HepG2 (cell line): ENCODE data around the gene TDP2. TPM values are rescaled to one million over a fixed set of nuclear protein-coding genes. Genes with fewer than 3 reads are reported as not detected.

ENCODE experiments used
- ADNP ChIP-seq: sonication (generic); formaldehyde crosslinking; IDR thresholded peaks from 2 replicates; pipeline ENCODE4 v1.4.0; 2020; ENCODE audit warnings: missing genetic modification reagents
- BCL6 ChIP-seq: IDR thresholded peaks from 2 replicates; pipeline ENCODE4 v1.6.1; 2016; ENCODE audit warnings: missing genetic modification reagents, missing compliant biosample characterization
- CBFB ChIP-seq: sonication (generic); formaldehyde crosslinking; IDR thresholded peaks from 2 replicates; pipeline ENCODE4 v1.4.0; 2020; ENCODE audit warnings: missing genetic modification reagents
- FOXM1 ChIP-seq: sonication (generic); formaldehyde crosslinking; IDR thresholded peaks from 2 replicates; pipeline ENCODE4 v1.5.0; 2020; ENCODE audit warnings: missing genetic modification reagents
- SMARCC2 ChIP-seq: fragments of 450-650 bp; IDR thresholded peaks from 2 replicates; pipeline ENCODE4 v1.6.1; 2017; ENCODE audit warnings: antibody characterized with exemption, mild to moderate bottlenecking
- ZFP36L1 ChIP-seq: sonication (generic); formaldehyde crosslinking; IDR thresholded peaks from 2 replicates; pipeline ENCODE4 v1.8.0; 2022; ENCODE audit warnings: mild to moderate bottlenecking, missing genetic modification reagents, moderate library complexity
- polyA plus RNA-seq, 8 experiments: library from polyadenylated mRNA; depleted of rRNA in 3 of 8; stranded (reverse) in 7 of 8; unstranded in 1 of 8; fragments of >200 nt; fragmentation: Illumina TruSeq in 4 of 8; extraction: Trizol in 4 of 8; gene quantifications; 2 replicates each; pipeline versions ENCODE4 v1.2.1 to v1.2.3, GENCODE V29; 2011 to 2016; ENCODE audit warnings: low read depth in 4 of 8, missing spikeins in 1 of 8, mixed read lengths in 1 of 8; ENCODE audit not compliant: insufficient read depth in 1 of 8
- total RNA-seq, 5 experiments: library from RNA; depleted of rRNA; stranded (reverse); fragments of >200 nt; fragmentation: Illumina TruSeq; extraction: Trizol; gene quantifications; 2 replicates each; pipeline ENCODE4 v1.2.3, GENCODE V29; 2016; ENCODE audit warnings: low read depth in 1 of 5
- TF ChIP-seq, protein P1 (sequence below): sonication (generic); formaldehyde crosslinking; IDR thresholded peaks from 2 replicates; pipeline ENCODE4 v1.8.1; 2023; ENCODE audit warnings: mild to moderate bottlenecking, missing genetic modification reagents
- TF ChIP-seq, protein P2 (sequence below): sonication (generic); formaldehyde crosslinking; IDR thresholded peaks from 2 replicates; pipeline ENCODE4 v1.8.0; 2022; ENCODE audit warnings: mild to moderate bottlenecking, missing genetic modification reagents, moderate library complexity
- TF ChIP-seq, protein P3 (sequence below): sonication (generic); formaldehyde crosslinking; IDR thresholded peaks from 2 replicates; pipeline ENCODE4 v1.5.0; 2020; ENCODE audit warnings: mild to moderate bottlenecking, missing genetic modification reagents
- TF ChIP-seq, protein P4 (sequence below): sonication (generic); formaldehyde crosslinking; IDR thresholded peaks from one replicate; pipeline ENCODE4 v1.5.1; 2020; ENCODE audit warnings: mild to moderate bottlenecking, missing genetic modification reagents; ENCODE audit errors: not compliant biosample characterization
- TF ChIP-seq, protein P5 (sequence below): sonication (generic); formaldehyde crosslinking; IDR thresholded peaks from 2 replicates; pipeline ENCODE4 v1.5.0; 2020; ENCODE audit warnings: mild to moderate bottlenecking, missing genetic modification reagents

The TDP2 gene
- total and polyA plus RNA-seq, 2 of the 13 experiments (the other 11 are each of a cell fraction or from before 2014, with no cell fraction given): 30.5 to 42.6 TPM

DNA sequence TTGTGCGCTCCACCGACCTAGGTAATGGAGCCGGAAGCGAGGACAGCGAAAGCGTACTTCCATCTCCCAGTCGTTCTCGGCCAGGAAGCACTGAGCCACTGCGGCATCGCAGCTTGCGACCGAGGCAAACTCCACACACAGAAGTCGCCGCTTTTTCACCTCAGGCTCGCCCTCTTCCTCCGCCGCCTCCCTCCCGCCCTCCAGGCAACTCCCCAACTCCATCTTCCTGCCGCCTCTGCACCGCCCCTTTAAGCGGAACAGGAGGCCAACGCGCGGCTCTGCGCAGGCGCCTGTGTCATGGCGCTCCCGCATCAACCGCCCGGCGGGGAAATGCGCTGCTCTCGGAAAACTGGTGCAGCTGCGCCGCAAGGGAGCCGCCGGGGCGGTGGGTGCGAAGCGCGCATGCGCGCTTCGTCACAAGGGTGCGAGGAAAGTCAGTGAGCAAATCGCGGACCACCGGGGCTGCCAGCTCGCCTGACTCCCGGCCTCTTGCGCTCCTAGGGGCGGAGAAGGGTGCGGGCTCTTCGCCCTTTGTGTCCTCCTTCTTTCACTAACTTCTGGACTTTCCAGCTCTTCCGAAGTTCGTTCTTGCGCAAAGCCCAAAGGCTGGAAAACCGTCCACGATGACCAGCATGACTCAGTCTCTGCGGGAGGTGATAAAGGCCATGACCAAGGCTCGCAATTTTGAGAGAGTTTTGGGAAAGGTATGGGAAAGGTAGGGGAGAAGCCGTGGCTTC is at the start of gene TDP2, which contains the start of gene ACOT13 (continued):
- TF ChIP-seq, protein P1, sequence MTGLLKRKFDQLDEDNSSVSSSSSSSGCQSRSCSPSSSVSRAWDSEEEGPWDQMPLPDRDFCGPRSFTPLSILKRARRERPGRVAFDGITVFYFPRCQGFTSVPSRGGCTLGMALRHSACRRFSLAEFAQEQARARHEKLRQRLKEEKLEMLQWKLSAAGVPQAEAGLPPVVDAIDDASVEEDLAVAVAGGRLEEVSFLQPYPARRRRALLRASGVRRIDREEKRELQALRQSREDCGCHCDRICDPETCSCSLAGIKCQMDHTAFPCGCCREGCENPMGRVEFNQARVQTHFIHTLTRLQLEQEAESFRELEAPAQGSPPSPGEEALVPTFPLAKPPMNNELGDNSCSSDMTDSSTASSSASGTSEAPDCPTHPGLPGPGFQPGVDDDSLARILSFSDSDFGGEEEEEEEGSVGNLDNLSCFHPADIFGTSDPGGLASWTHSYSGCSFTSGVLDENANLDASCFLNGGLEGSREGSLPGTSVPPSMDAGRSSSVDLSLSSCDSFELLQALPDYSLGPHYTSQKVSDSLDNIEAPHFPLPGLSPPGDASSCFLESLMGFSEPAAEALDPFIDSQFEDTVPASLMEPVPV (CRISPR knock-in tag): peak; percentile 81
- TF ChIP-seq, protein P2, sequence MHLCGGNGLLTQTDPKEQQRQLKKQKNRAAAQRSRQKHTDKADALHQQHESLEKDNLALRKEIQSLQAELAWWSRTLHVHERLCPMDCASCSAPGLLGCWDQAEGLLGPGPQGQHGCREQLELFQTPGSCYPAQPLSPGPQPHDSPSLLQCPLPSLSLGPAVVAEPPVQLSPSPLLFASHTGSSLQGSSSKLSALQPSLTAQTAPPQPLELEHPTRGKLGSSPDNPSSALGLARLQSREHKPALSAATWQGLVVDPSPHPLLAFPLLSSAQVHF: peak; percentile 38; the same call in 1 of the 2 replicates
- TF ChIP-seq, protein P3, sequence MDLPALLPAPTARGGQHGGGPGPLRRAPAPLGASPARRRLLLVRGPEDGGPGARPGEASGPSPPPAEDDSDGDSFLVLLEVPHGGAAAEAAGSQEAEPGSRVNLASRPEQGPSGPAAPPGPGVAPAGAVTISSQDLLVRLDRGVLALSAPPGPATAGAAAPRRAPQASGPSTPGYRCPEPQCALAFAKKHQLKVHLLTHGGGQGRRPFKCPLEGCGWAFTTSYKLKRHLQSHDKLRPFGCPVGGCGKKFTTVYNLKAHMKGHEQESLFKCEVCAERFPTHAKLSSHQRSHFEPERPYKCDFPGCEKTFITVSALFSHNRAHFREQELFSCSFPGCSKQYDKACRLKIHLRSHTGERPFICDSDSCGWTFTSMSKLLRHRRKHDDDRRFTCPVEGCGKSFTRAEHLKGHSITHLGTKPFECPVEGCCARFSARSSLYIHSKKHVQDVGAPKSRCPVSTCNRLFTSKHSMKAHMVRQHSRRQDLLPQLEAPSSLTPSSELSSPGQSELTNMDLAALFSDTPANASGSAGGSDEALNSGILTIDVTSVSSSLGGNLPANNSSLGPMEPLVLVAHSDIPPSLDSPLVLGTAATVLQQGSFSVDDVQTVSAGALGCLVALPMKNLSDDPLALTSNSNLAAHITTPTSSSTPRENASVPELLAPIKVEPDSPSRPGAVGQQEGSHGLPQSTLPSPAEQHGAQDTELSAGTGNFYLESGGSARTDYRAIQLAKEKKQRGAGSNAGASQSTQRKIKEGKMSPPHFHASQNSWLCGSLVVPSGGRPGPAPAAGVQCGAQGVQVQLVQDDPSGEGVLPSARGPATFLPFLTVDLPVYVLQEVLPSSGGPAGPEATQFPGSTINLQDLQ (CRISPR knock-in tag): peak; percentile 48; the same call in 1 of the 2 replicates
- TF ChIP-seq CBFB (CRISPR knock-in tag) (peak; percentile 94), ZFP36L1 (CRISPR knock-in tag) (peak; percentile 76; the same call in 1 of the 2 replicates), FOXM1 (CRISPR knock-in tag) (no peak), SMARCC2 (peak; percentile 37; the same call in 1 of the 2 replicates), BCL6 (CRISPR knock-in tag) (peak; percentile 44), ADNP (no peak)
- TF ChIP-seq, protein P4, sequence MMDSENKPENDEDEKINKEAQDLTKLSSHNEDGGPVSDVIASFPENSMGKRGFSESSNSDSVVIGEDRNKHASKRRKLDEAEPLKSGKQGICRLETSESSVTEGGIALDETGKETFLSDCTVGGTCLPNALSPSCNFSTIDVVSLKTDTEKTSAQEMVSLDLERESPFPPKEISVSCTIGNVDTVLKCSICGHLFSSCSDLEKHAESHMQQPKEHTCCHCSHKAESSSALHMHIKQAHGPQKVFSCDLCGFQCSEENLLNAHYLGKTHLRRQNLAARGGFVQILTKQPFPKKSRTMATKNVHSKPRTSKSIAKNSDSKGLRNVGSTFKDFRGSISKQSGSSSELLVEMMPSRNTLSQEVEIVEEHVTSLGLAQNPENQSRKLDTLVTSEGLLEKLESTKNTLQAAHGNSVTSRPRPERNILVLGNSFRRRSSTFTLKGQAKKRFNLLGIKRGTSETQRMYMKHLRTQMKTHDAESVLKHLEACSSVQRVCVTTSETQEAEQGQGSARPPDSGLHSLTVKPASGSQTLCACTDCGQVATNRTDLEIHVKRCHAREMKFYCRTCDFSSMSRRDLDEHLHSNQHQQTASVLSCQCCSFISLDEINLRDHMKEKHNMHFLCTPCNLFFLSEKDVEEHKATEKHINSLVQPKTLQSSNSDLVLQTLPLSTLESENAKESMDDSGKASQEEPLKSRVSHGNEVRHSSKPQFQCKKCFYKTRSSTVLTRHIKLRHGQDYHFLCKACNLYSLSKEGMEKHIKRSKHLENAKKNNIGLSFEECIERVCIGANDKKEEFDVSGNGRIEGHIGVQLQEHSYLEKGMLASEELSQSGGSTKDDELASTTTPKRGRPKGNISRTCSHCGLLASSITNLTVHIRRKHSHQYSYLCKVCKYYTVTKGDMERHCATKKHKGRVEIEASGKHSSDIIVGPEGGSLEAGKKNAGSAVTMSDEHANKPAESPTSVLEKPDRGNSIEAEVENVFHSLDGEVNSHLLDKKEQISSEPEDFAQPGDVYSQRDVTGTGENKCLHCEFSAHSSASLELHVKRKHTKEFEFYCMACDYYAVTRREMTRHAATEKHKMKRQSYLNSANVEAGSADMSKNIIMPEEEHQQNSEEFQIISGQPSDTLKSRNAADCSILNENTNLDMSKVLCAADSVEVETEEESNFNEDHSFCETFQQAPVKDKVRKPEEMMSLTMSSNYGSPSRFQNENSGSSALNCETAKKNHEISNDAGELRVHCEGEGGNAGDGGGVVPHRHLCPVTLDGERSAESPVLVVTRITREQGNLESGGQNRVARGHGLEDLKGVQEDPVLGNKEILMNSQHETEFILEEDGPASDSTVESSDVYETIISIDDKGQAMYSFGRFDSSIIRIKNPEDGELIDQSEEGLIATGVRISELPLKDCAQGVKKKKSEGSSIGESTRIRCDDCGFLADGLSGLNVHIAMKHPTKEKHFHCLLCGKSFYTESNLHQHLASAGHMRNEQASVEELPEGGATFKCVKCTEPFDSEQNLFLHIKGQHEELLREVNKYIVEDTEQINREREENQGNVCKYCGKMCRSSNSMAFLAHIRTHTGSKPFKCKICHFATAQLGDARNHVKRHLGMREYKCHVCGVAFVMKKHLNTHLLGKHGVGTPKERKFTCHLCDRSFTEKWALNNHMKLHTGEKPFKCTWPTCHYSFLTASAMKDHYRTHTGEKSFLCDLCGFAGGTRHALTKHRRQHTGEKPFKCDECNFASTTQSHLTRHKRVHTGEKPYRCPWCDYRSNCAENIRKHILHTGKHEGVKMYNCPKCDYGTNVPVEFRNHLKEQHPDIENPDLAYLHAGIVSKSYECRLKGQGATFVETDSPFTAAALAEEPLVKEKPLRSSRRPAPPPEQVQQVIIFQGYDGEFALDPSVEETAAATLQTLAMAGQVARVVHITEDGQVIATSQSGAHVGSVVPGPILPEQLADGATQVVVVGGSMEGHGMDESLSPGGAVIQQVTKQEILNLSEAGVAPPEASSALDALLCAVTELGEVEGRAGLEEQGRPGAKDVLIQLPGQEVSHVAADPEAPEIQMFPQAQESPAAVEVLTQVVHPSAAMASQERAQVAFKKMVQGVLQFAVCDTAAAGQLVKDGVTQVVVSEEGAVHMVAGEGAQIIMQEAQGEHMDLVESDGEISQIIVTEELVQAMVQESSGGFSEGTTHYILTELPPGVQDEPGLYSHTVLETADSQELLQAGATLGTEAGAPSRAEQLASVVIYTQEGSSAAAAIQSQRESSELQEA (CRISPR knock-in tag): peak; percentile 96
- TF ChIP-seq, protein P5, sequence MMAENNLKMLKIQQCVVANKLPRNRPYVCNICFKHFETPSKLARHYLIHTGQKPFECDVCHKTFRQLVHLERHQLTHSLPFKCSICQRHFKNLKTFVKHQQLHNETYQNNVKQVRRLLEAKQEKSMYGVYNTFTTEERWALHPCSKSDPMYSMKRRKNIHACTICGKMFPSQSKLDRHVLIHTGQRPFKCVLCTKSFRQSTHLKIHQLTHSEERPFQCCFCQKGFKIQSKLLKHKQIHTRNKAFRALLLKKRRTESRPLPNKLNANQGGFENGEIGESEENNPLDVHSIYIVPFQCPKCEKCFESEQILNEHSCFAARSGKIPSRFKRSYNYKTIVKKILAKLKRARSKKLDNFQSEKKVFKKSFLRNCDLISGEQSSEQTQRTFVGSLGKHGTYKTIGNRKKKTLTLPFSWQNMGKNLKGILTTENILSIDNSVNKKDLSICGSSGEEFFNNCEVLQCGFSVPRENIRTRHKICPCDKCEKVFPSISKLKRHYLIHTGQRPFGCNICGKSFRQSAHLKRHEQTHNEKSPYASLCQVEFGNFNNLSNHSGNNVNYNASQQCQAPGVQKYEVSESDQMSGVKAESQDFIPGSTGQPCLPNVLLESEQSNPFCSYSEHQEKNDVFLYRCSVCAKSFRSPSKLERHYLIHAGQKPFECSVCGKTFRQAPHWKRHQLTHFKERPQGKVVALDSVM (CRISPR knock-in tag): peak; percentile 73
